Measurements from ENCODE around the gene TEX44.
A peak's percentile ranks its signal among the peaks of the same experiment; 100 is the strongest.

GRCh38 chr2:231612456-231613330, 20.0 kb downstream of the TEX44 start:
- TF ChIP-seq CTCF (IDR thresholded peaks at IDR 0.05; ENCODE audit: low read depth, low read length, poor library complexity, severe bottlenecking): peak; percentile 99
- TF ChIP-seq EZH2phosphoT487 (IDR thresholded peaks at IDR 0.05; ENCODE audit: borderline replicate concordance, low read length): no peak
